ENCODE data around the gene SFI1.
"Not testable (repeated sequence)": the region's sequence is repeated elsewhere in the genome, so short reads cannot be mapped to it uniquely, and the experiment has no call there.

Gene SFI1

DNA sequence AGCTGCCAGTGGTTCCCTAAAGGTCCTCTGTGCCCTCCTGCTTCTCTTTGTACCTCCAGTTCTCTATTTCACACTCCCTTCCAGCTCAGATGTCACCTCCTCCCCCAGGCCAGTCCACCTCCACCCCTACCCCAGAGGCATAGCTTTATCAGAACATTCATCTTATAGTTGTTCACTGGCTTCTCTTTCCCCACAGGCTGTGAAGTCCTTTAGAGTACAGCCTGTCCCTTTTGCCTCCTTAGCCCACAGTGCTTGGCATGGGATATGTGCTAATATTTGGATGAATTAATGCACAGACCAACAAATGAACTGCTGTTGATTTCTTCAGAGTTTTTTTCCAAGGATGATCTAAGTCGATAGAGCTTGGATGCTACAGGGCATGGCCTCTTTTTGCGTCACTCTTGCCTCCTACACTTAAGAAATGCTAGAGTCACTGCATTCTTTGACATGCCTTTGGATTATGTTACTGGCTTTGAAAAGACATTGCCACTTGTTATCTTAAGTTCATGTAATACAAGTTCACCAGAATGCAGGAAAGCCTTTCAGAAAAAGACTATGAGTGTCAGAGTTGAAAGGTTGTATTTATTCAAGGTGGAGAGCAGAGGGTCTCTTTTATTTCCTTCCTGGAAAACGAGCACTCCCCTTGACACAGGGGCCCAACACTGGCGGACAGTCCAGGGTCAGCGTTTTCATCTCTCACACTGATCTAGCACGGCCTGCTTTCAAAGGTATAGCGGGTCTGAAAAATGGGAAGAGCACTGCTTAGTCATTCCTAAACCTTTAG, 90.0 kb downstream of the SFI1 start:
- DNase-seq (ENCODE audit: low read depth in 2 of 2), result no peak

DNA sequence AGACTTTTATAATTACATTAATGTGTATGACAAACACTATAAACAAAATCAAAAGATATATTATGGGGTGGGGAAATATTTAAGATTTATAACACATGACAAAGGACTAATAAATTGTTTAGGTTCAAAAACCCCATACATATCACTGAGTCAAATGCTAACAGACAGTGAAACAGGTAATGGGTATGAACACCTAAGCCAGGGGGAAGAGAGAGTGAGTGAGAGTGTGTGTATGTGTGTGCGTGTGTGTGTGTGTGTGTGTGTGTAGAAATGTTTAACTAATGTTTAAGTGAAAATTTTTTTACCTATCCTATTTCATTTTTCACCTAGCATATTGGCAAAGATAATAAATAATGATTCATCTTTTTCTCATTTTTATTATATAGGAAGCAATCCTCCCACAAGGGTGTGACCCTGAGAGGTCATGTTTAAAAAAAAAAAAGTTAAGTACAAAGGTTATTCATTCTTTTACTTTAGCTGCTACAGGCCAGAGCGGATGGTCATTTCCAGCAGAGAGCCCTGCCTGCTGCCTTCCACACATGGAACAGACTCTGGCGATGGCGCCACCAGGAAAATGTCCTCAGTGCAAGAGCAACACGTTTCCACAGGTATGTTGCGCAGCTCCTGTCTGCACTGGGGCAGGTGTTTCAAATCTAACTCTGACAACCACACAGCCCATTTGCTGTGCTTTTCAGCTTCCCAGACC, 92.8 kb downstream of the SFI1 start:
- no peak for DNase-seq (ENCODE audit: low read depth in 2 of 2)

DNA sequence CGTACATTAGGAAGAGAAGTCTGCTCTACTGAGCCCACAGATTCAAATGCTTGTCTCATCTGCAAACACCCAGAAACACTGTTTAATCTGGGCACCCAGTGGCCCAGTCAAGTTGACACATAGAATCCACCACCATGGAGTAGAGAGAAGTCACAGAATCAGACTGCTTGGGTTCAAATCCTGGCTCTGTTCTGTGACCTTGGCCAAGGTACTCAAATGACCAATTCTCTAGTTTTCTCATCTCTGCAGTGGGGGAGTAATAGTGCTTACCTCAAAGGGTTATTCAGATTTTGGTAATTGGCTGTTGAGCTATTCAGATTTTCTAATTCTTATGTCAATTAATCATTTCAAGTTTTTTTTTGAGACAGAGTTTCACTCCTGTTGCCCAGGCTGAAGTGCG, 93.8 kb downstream of the SFI1 start:
- not testable (repeated sequence) for DNase-seq (ENCODE audit: low read depth in 2 of 2)

DNA sequence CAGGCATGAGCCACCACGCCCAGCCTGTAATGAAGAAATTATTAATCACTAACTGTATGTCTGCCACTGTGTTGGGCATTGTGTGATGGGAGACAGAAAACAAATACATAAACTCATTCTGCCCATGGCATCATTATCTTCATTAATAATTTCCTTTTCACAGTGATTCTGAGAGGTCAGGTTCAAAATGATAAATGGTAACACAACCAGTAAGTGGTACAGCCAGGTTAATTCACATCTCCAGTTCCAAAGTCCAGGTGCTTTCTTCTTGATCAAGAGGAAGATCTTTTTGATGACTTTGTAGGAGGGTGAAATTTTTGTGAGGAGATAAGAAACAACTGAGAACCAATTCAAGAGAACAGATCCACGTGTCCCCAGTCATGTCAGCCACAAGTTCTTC, 98.9 kb downstream of the SFI1 start:
- no peak for DNase-seq (ENCODE audit: low read depth in 2 of 2)

DNA sequence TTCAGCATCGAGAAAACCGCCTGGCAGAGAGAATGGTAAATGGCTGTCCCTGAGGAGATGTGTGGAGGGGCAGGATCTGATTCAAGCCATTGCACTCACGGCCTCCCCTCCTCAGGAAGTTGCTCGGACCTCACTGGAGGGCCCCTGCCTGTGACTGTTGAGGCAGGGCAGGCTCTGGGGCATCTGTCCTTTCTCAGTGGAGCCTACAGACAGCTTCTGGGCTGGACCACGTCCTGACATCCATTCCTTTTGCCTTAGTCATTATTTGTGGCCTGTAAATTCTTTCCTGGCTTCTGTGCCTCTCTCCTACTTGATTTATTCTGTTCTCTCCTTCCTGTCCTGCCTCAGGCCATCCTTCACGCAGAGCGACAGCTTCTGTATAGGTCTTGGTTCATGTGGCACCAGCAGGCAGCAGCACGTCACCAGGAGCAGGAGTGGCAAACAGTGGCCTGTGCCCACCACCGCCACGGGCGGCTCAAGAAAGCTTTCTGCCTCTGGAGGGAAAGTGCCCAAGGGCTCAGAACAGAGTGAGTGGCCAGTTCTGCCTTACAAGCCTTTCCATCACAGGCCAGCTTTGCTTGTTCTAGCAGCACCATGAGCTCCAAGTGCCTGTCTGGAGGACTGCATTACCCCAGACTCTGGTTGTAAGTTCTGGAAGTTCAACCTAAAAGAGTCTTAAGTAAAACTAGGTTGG, 106.1 kb downstream of the SFI1 start:
- peak; percentile 70 to 74 for DNase-seq (ENCODE audit: low read depth in 2 of 2)

GRCh38 chr22:31603081-31603525, 106.8 kb downstream of the SFI1 start:
- DNase-seq (ENCODE audit: low read depth in 2 of 2), result no peak

- no peak for DNase-seq (ENCODE audit: low read depth in 2 of 2)
Observed at GRCh38 chr22:31603574-31603973, 107.2 kb downstream of the SFI1 start.

- no peak for DNase-seq (ENCODE audit: low read depth in 2 of 2)
Observed at GRCh38 chr22:31604137-31604705, 107.9 kb downstream of the SFI1 start.

GRCh38 chr22:31604746-31605705, 108.7 kb downstream of the SFI1 start:
- DNase-seq (ENCODE audit: low read depth in 2 of 2), result no peak

GRCh38 chr22:31605851-31606585, 109.7 kb downstream of the SFI1 start:
- no peak for DNase-seq (ENCODE audit: low read depth in 2 of 2)

DNA sequence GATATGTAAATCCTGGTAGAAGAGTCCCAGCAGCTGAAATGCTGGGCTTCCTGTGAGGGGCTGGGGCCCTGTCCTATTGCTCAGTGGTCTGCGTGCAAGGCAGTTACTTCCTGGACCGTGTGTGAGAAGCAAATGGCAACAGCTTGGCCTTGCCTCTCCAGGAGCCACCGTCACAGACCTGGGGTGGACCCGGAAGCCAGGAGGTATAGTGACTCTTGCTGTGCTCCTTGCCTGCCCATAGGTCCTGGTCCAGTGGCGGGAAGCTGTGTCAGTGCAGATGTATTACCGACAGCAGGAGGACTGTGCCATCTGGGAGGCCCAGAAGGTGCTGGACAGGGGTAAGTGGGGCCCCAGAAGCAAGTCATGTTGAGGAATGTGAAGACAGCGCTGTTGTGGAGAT, 111.4 kb downstream of the SFI1 start:
- DNase-seq (ENCODE audit: low read depth in 2 of 2), result no peak

DNA sequence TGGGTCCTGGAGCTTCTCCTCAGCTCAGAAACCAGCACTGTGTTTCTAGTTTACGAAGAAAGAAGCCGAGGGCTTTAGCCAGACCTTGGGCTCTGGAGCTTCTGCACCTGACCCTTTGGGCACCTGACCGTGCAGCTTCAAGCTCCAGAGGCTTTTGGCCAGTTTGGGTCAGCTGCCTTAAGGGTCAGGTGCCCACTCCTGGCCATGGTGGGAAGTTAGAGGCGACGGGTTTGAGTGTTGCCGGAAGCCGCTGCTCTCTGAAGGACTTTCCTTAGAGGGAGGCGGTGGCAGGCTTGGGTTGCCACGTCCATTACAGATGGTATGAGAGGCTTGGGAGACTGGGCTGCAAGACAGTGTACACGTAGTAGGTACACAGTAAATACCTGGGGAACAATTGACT, 113.4 kb downstream of the SFI1 start:
- DNase-seq (ENCODE audit: low read depth in 2 of 2), result no peak

DNA sequence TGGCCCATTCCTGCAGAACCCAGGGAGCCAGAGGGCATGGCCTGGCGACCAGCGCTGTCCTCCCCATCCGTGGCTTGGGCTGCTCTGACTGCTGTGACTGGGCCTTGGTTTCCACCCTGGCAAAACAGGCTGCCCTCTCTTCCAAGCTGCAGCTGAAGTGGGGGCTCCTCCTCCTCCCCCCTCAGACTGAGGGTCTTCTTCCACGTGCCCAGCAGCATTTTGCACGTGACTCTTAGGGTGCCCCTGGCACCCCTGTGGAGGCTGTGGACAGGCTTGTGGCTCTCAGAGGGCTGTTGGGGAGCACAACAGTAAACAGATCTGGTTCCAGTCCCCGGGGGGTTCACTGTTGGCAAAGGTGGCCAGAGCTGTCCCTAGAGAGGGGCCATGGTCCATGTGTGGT, 114.3 kb downstream of the SFI1 start:
- no peak for DNase-seq (ENCODE audit: low read depth in 2 of 2)

GRCh38 chr22:31611061-31611760, 114.9 kb downstream of the SFI1 start:
- no peak for DNase-seq (ENCODE audit: low read depth in 2 of 2)

DNA sequence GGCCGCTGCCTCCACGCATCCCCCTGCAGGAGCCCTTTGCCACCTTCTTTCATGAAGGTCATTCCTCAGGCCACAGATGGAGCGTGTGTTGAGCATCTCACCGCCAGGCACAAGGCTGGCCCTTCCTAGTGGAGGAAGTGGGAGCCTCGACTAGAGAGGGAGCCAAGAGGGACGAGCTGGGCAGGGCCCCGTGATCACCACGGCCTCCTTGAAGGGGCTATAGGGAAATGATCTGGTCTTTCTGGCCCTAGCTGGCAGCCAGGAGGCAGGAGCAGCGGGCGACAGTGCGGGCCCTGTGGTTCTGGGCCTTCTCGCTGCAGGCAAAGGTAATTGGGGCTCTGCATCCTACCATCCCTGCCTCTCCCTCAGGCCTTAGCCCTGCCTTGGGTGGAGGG, 116.6 kb downstream of the SFI1 start:
- no peak for DNase-seq (ENCODE audit: low read depth in 2 of 2)

- DNase-seq (ENCODE audit: low read depth in 2 of 2), result no peak
Observed at GRCh38 chr22:31613286-31613903, 117.1 kb downstream of the SFI1 start.

- no peak for DNase-seq (ENCODE audit: low read depth in 2 of 2)
Observed at GRCh38 chr22:31613904-31614296, 117.6 kb downstream of the SFI1 start.

DNA sequence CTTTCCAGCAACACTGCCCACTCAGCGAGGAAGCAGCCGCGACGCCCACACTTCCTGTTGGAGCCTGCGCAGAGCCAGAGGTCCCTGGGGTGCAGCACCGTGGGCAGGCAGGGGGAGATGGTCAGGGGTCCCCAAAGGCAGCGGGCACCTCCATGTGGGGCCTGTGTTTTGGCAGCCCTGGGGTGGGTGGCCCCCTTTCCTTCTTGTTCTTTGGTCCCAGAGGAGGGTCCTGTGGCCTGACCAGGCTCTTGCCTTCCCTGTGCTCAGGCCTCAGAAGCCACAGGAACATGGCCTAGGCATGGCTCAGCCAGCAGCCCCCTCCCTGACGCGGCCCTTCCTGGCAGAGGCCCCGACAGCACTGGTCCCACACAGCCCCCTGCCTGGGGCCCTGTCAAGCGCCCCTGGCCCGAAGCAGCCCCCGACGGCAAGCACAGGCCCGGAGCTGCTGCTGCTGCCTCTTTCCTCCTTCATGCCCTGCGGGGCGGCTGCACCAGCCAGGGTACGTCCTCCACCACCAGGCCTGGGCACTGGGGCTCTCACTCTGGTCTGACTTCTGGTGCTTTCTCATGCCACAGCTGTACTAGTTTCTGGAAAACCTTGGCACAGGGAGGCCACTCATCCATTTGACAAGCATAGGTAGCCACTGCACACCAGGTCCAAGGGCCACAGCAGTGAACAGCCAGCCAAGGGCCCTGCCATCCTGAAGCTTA, 118.6 kb downstream of the SFI1 start:
- no peak for DNase-seq (ENCODE audit: low read depth in 2 of 2)

DNA sequence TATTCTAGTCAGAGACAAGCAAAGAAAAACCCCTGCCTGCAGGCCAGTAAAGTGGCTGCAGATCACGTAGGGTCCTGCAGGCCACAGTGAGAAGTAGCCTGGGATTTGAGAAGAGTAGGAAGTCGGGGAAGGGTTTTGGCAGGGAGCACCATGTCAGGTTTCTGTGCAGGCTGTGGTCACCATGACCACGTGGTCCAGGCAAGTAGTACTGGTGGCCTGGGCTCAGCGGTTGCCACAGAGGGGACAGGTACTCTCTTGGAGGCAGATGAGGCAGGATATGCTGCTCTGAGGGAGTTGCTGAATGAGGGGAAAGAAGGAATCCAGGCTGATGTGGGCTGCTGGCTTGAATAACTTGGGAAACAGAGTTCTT, 119.1 kb downstream of the SFI1 start:
- no peak for DNase-seq (ENCODE audit: low read depth in 2 of 2)

Data from fibroblast of skin of left quadriceps (primary cell).